NT2/D1 (cell line): ENCODE data around the gene MYL9.

Source experiments
- YY1 ChIP-seq: IDR thresholded peaks from 2 replicates; pipeline ENCODE4 v1.6.1; 2011; ENCODE audit not compliant: insufficient read length, insufficient read depth
- ZNF274 ChIP-seq: IDR thresholded peaks from 2 replicates; pipeline ENCODE4 v1.6.1; 2011; ENCODE audit warnings: mild to moderate bottlenecking, low read depth, low read length

DNA sequence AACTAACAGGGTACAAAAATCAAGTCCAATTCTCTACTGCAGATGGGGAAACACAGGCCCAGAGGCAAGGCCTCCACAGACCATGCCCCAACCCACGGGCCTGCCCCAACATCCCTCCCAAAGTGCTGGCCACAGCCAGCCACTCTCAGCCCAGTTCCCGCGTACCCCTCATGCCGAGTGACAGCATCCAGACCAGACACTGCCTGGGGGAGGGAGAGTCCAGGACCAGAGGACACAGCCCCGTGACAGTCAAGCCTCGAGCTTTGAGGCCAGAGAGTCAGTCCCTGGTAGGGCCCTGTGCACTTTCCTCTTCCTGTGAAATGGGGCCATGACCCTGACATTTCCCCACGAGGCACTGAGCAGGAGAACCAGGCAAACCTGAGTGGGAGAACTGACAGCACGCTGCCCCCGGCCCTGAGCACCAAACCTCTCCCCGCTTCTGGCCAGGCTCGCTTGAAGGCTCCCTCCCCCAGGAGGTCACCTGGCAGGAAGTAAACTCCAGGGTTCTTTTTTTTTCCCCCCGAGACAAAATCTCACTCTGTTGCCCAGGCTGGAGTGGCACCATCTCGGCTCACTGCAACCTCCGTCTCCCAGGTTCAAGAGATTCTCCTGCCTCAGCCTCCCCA is 4.9 kb downstream of the MYL9 start:
- no peak for TF ChIP-seq YY1
- TF ChIP-seq ZNF274, result no peak
